HG03175 (cell line): ENCODE data around the gene RLN3.

Experiments
- ATAC-seq: cut with Tn5 transposase; IDR thresholded peaks from one replicate; pipeline ENCODE4 v1.9.1; 2021; ENCODE audit warnings: mild to moderate bottlenecking, moderate library complexity; ENCODE audit not compliant: unreplicated experiment

Gene RLN3

DNA sequence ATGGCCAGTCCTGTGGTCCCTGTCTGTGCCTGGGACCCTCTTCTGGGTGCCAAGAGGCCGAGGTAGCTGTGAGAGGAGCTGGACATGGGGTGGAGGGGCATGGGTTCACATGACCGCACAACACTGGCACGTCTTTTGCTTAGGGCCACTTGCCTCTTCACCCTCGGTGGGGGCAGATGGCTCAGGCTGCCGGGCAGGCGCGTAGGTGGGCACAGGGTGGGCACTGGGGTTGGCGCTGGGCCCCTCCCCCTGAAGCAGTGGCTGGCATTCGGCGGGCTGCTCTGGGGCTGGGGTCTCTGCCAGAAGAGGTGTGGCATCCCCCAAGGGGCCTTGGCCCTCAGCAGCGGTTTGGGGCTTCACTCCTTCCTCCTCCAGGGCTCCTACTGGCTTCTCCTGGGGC, 25.6 kb downstream of the RLN3 start:
- ATAC-seq: no peak

DNA sequence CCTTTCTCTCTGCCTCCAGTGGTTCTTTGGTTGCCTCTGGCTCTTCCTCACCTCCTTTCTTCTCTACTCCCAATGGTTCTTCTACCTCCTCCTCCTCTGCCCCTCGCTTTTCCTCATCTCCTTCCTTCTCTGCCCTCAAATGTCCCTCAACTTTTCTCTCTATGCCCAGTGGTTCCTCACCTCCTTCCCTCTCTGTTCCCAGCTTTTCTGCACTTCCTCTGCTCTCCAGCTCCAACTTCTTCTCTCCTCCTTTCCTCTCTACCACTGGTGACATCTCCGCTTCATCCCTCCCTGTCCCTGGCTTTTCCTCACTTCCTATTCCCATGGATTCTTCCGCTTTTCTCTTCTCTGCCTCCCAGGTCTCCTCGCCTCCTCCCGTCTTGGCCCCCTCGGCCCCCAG, 26.2 kb downstream of the RLN3 start:
- no peak for ATAC-seq

DNA sequence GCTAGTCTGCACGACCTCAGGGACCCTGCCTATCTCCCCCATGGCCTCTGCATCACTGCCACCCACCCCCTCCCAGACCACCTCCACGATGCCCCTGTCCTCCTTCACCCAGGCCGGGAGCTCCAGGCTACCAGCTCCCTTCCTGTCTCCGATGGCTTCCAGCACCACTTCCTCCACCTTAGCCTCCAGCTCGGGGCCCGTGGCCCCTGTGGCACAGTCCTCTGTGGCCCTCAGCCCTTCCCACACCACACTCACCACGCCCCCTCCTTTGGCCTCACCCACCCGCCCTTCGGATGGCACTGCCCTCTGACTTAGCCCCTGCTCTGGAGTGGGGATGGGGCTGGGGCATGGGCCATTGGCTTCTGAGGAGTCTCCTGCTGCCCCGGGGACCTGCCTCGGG, 26.8 kb downstream of the RLN3 start:
- no peak for ATAC-seq

DNA sequence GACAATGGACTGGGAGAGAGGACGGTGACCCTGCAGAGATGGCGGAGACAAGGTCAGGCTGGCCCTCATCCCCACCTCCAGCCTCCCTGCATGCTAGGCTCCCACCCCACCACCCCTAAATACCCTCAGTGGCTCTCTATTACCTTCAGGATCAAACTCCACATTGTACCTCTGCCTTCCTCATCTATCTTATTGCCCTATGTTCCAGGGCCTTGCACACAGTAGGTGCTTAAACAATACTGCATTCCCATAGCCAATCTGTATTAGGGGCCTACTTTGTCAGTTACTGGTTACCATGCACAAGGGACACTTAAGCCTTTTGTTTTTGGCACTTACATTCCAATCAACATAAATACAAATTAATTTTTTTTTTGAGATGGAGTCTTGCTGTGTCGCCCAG, 27.4 kb downstream of the RLN3 start:
- ATAC-seq: no peak

DNA sequence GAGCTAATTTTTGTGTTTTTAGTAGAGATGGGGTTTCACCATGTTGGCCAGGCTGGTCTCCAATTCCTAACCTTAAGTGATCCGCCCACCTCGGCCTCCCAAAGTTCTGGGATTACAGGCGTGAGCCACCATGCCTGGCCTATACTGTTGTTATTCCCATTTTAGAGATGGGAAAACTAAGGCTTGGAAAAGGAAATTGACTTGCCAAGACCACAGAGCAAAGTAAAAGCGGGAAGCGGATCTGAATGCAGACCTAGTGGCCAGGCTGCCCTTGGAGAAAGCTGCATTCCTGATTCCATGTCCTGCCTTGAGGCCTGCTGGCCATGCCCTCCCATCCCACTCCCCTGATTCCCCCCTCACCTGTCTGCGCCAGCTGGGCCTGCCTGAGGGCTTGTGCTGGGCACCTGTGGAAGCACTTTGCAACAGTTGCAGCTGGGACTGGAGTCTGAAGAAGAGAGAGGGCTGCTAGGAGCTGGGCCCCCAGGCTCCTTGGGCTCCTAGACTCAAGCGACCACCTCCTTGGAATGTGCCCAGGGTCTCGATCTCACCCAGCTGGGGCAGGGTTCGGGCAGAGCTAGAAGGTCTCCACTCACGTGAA, 28.2 kb downstream of the RLN3 start:
- no peak for ATAC-seq

DNA sequence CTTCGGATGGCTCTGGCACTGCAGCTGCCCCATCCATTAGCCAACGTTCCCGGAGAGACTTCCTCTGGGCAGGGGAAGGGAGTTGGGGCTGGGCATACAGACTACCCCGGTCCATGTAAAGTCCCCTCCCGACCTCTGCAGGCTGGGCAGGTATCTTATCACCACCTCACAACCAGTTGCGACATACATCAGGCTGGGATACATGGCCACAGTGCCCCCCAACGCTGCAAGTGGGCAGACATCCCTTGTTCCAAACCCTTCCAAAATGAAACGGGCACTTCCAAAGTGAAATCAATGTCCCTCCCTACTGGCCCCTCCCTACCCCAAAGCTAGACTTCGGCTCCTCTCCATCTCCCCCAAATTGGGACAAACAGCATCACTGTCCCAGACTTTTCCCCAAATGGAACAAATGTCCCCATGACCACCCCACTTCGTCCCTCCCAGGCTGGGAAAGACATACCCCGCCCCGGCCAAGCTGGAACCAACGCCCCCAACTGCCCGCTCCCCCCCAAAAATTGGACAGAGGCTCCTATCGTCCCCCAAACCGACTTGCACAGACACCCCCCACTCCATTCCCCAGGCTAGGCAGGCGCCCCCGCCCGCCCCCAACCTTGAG, 28.9 kb downstream of the RLN3 start:
- ATAC-seq: no peak

DNA sequence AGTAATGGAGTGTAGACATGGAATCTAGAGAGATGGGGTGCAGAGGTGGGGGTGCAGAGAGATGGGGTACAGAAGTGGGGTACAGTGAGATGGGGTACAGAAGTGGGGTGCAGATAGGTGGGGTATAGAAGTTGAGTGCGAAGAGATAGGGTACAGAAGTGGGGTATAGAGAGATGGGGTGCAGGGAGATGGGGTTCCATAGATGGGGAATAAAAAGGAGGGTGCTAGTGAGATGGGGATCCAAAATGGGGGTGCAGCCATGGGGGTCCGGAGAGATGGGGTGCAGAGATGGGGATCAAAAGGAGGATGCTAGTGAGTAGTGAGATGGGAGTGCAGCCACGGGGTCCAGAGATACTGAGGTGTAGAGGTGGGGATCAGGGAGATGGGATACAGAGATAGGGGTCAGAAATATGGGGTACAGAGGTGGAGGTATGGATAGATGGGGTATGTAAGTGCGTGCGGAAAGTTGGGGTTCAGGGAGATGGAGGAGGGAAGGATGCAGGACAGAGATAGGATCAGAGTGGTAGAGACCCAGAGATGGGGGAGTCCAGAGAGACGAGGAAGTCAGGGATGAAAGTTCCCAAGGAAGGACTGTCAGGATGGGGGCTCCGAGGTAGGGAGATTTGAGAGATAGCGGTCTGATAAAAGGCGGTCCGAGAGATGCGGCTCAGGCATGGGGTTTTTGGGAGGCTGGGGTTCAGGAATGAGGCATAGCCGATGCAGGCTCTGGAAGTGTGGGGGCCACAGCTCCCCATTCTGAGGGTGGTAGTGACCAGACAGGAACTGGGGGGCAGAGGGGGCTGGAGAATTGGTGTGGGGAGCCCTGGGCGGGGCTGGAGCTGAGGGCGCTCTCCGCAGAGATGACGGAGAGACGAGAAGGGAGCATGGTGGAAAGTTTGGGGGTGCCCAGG, 30.5 kb downstream of the RLN3 start:
- no peak for ATAC-seq

DNA sequence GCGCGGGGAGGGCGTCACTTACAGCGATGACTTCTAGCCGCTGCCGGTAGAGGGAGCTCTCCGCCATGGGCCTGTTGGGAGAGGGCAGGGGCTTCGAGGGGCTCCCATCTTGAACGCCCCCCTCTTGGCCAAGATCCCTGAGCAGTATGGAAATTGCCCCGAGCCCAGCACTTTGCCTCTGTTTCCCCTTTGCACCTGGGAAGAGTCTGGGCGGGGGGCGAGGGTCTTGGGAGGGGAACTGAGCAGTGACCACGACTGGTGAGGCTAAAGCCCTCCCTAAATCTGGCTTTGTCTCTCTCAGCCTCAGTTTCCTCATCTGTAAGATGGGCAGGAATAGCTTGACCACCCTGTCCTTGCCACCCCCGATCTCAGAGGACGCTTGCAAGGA, 31.1 kb downstream of the RLN3 start:
- ATAC-seq: no peak

DNA sequence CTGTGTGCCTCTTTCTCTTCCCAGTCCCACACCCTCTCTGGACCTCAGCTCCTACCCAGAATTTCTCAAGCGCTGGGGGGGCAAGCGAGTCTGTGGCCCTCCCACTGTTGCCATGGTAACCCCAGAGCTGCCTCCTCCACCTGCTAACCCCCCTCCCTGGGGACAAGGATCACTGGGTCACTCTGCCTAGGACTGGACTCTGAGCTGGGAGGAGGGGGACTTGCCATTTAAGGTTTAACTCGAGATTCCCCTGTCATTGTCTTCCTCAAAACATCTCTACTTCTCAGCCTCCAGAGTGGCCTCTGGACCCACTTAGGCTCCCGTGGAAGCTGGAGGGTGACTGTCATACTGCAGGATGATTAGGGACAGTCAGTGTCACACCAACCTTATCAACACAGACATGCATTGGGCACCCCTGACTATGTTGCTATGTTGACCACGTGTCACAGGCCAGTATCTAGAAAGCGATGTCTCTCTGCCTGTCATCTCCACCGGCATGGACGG, 31.8 kb downstream of the RLN3 start:
- no peak for ATAC-seq

DNA sequence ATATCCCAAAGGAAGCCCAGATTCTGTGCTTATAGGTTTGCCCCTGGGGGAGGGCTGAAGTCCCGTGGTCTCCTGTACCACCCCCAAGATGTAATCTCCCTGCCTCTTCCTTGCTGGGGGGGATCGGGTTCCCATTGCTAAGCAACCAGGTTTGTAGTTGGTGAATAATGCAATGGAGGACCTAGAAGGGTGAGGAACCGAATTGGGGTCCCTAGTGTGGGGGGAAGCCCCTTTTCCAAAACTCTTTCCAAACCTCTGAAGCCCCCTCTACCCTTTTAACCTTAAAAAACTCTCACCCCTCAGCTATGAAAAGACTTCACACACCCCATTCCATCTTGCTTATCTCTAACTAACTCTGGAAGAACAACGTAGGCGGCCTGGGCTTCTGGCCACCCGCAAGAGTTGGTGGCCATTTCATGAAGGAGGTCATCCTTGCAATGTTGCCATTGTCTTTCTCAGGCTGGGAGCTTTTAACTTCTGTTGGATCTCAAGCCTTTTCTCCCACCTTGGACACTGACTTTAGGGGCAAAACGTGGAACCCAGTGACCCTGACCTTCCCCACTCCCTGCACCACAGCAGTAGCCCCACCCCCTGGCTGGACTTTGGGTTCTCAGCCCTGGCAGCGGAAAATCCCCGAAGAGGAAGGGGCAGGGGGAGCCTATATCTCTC, 33.3 kb downstream of the RLN3 start:
- no peak for ATAC-seq

DNA sequence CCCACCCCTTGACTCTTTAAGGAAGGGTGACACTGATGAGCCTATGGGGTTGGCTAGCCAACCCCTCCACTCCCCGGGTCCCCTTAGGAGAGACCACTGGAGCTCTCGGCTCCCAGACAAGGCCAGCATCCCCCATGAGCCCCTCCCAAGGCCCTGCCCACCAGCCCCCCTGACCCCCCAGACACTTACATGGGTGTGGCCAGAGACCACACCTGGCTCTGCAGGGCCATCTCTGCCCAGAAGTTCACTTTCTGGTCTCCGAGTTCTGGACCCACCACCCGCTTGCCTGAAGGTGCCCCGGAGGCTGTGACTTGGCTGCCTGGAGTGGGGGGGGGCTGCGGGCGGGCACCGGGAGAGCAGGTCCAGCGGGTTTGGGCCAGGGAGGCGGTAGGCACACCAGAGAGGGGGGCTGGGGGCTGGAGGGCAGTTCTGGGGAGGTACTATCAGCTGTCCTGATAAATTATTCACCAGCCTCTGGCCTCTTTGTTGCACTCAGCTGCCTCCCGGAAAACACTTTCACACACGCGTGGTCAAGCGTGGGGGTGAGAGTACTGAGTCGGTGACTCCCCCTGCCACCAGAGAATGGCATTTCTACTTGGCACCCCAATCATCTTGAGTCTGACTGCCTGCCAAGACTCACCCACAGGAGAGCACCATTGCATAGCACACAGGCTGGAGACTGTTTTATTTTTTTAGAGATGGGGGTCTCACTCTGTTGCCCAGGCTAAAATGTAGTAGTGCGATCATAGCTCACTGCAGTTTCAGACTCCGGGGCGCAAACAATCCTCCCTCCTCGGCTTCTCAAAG, 34.0 kb downstream of the RLN3 start, which contains the start of gene PALM3:
TSS of gene PALM3 (minus strand) at position 326 of the 807 bp plus-strand sequence. CDS start at position 230, 96 bp downstream.
- no peak for ATAC-seq

DNA sequence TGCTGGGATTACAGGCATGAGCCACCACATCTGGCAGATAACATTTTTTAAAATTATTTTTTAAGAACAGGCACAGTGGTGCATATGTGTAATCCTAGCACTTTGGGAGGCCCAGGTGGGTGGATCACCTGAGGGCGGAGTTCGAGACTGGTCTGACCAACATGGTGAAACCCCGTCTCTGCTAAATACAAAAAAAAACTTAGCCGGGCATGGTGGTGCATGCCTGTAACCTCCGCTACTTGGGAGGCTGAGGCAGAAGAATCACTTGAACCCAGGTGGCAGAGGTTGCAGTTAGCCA, 34.6 kb downstream of the RLN3 start:
- no peak for ATAC-seq

DNA sequence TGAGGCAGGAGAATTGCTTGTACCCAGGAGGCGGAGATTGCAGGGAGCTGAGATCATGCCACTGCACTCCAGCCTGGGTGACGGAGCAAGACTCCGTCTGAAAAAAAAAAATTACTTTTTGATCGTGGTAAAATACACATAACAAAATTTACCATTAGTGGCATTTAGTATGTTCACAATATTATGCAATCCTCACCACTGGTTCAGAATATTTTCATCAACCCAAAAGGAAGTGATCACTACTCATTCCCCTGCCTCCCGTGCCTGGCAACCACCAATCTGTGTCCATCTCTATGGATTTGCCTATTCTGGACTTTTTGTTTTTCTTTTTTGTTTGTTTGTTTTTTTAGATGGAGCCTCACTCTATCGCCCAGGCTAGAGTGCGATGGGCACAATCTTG, 35.2 kb downstream of the RLN3 start:
- ATAC-seq: no peak

DNA sequence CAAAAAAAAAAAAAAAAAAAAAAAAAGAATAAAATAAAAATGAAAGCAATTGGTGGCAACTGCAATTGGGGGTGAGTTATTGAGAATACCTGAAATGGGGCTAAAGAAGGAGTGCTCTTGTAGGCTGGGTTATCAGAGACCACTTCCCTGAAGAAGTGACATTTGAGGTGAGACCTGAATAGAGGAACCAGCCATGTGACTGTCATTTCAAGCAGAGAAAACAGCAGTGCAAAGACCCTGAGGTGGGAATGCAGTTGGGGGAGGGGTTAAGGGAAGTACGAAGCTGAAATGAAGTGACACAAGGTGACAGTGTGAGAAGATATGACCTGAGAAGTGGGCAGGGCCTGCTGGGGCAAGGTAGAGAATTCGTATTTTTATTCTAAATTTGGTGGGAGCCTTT, 38.2 kb downstream of the RLN3 start:
- no peak for ATAC-seq

DNA sequence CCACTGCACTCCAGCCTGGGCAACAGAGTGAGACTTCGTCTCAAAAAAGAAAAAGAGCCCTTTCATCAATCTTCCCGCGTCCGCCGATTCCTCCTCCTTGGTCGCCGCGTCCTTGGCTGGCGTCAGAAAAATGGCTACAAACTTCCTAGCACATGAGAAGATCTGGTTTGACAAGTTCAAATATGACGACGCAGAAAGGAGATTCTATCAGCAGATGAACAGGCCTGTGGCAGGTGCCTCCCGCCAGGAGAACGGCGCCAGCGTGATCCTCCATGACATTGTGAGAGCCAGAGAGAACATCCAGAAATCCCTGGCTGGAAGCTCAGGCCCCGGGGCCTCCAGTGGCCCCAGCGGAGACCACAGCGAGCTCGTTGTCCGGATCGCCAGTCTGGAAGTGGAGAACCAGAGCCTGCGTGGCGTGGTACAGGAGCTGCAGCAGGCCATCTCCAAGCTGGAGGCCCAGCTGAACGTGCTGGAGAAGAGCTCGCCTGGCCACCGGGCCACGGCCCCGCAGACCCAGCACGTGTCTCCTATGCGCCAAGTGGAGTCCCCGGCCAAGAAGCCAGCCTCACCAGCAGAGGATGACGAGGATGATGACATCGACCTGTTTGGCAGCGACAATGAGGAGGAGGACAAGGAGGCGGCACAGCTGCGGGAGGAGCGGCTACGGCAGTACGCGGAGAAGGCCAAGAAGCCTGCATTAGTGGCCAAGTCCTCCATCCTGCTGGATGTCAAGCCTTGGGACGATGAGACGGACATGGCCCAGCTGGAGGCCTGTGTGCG, 42.5 kb downstream of the RLN3 start:
- no peak for ATAC-seq

DNA sequence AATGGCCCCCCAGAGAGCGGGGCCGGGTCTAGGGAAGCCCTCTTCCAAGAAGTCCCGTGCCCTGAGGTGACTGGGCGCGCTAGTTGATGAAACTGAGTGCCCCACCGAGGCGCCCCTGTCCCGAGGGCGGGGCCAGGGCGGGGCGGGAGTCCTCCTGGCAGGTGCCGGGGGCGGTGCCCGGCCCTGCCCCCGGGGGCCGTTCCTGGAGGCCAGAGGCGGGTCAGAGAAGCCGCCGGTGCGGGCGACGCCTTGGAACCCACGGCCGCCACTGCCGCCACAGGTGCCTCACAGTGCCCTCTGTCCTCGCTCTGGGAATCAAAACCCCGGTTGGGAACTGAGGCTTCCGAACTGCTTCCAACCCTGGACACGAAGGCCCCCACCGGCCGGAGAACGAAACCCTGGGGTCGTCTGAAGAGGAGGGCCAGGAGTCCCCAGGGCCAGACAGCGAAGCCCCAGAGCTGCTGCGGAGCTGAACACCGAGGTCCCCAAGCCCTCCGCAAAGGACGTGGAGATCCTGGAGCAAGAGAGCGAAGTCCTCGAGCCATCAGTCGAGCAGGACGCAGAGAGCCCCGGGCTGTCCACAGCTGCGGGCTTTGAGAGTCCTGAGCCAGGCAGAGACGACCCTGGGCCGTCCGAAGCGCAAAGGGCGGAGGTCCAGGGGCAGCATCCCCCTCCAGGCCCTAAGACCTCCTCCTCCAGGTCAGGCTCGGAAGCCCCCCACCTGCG, 44.8 kb downstream of the RLN3 start, which contains the start of gene MISP3:
TSS of gene MISP3 (plus strand) at position 252 of the 726 bp plus-strand sequence. CDS start 524 bp downstream, outside the sequence.
- ATAC-seq: no peak

DNA sequence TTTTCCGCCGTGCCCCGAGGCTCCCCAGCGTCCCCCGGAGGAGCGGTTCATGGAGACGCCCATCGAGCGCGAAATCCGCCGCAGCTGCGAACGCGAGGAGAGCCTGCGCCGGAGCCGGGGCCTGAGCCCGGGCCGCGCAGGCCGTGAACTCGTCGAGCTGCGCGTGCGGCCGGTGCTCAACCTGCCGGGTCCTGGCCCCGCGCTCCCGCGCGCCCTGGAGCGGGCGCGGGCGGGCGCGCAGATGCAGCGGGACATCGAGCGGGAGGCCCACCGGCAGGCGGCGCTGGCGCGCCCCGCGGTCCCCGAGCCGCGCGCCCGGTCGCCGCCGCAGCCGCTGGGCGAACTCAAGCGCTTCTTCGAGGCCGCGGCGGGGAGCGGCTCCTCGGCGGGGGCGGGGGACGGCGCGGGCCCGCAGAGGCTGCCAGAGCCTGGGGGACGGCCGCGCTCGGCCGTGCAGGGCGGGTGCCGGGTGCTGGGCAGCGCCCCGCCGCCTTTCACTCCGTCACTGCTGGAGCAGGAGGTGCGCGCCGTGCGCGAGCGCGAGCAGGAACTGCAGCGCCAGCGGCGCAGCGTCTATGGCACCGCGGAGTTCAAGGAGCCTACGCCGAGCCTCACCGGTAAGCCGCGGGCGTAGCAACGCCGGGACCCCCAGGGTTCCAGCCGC, 45.4 kb downstream of the RLN3 start:
- ATAC-seq: no peak
